Natural killer cell (primary cell): ENCODE results near the gene EXTL1. TPM values are rescaled to one million over a fixed set of nuclear protein-coding genes. Genes with fewer than 3 reads are reported as not detected.

Experiments used
- ATAC-seq, 3 donors: fragments of 150-1000 bp in 2 of 3; fragments of 200-7000 bp in 1 of 3; cut with Tn5 transposase; 1 replicate in 1 of 3; 2 replicates in 2 of 3; pipeline ENCODE4 v1.10.0; 2021; ENCODE audit warnings: mild to moderate bottlenecking in 2 of 3, moderate library complexity in 2 of 3
- DNase-seq, 2 donors: peaks; one replicate each; pipeline versions ENCODE4 v3.0.0 to v3.0.0-alpha.2; 2013 to 2021; ENCODE audit warnings: mixed read lengths in 1 of 2
- H3K27ac ChIP-seq: one replicate; pipeline ENCODE4 v1.5.1; 2013; ENCODE audit warnings: mild to moderate bottlenecking, low read length
- H3K27me3 ChIP-seq: one replicate; pipeline ENCODE4 v1.6.1; 2013; ENCODE audit warnings: low read length; ENCODE audit not compliant: control insufficient read depth, insufficient read depth
- H3K36me3 ChIP-seq: one replicate; pipeline ENCODE4 v1.6.1; 2013; ENCODE audit warnings: low read length; ENCODE audit not compliant: control insufficient read depth, insufficient read depth
- H3K4me1 ChIP-seq: one replicate; pipeline ENCODE4 v1.6.1; 2013; ENCODE audit warnings: low read length; ENCODE audit not compliant: control insufficient read depth, insufficient read depth
- H3K4me3 ChIP-seq: one replicate; pipeline ENCODE4 v1.5.1; 2013; ENCODE audit warnings: low read length
- H3K9me3 ChIP-seq: one replicate; pipeline ENCODE4 v1.6.1; 2013; ENCODE audit warnings: low read length; ENCODE audit not compliant: control insufficient read depth, insufficient read depth
- H3K27ac Mint-ChIP-seq, 2 donors: one replicate each; pipeline ENCODE4 v1.8.0; 2022; ENCODE audit warnings: mild to moderate bottlenecking in 2 of 2, mixed read lengths in 2 of 2, moderate library complexity in 1 of 2
- H3K27me3 Mint-ChIP-seq, 2 donors: one replicate each; pipeline ENCODE4 v1.8.0; 2022; ENCODE audit warnings: low read depth in 2 of 2, mixed read lengths in 2 of 2
- H3K36me3 Mint-ChIP-seq: one replicate; pipeline ENCODE4 v1.8.0; 2022; ENCODE audit warnings: mixed read lengths
- H3K4me1 Mint-ChIP-seq, 2 donors: one replicate each; pipeline ENCODE4 v1.8.0; 2022; ENCODE audit warnings: mixed read lengths in 2 of 2
- H3K4me3 Mint-ChIP-seq: one replicate; pipeline ENCODE4 v1.8.0; 2022; ENCODE audit warnings: mild to moderate bottlenecking, moderate library complexity, mixed read lengths
- H3K9me3 Mint-ChIP-seq, 2 donors: one replicate each; pipeline ENCODE4 v1.8.0; 2022; ENCODE audit warnings: mixed read lengths in 2 of 2
- CTCF ChIP-seq: fragments of 200-600 bp; IDR thresholded peaks from one replicate; pipeline ENCODE4 v1.8.0; 2022; ENCODE audit warnings: antibody characterized with exemption
- WGBS: methylation state at CpG from one replicate; pipeline ENCODE4 v1.1.7; 2013; ENCODE audit warnings: missing lambda C conversion rate; ENCODE audit not compliant: insufficient coverage; 5-methylcytosine and 5-hydroxymethylcytosine counted together
- intact Hi-C: fragments of 100-400 bp; cut with micrococcal nuclease; formaldehyde crosslinking; loops from one replicate; pipeline ENCODE4 v1.14.2; 2022
- total RNA-seq, 4 donors: library from RNA; stranded (reverse); fragments of 120-200 nt in 1 of 4; gene quantifications; one replicate each; pipeline versions ENCODE4 v1.2.3 to v1.2.4, GENCODE V29; 2013 to 2022

The EXTL1 gene
- total RNA-seq, 3 donors from 2014 or later (not counting 1 experiment from before 2014, with no cell fraction given), result not detected

DNA sequence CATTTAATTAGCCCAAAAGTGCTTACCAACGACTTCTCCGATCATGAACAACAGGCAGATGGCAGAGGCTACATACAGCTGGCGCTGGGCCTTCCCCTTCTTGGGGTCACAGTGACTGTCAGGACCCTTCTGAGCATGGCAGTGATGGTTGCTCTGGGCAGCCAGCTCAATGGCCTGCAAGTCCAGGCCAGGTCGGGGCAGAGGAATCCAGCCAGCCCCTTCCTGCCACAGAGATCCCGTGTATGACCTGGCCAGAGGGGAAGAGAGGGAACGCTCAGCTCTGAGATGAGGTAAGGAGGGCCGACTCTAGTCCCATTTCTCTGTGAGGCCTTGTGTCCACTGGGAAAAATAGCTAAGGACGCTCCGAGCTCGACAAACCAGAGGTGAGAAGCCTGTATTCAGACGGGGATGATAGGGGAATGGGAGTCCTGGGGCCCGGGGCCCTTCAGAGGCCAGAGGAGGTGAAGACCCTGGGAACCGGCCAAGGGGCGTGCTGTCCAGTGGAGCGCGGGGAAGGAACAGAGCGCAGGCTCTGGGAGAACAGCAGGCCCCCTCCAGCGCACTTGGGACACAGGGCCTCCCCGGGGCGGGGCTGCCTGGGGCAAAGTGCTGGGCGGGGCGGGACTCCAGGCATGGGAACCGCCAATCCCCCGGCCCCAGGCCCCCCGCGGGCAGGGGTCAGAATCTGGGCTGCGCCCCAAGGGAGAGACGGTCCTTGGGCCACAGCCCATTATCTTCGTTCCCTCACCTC, 23.6 kb downstream of the EXTL1 start:
- no peaks in the 10 kb centered on the region for H3K4me1 Mint-ChIP-seq
- Histone ChIP-seq H3K27ac (no peak overlapping the region), H3K36me3 (no peaks in the 10 kb centered on the region), H3K4me3 (no peak overlapping the region), H3K9me3 (no peaks in the 10 kb centered on the region), H3K4me1 (no peaks in the 10 kb centered on the region), H3K27me3 (peaks cover 23% of the 10 kb centered on the region)
- 36% methylated on average over 29 of the region's 29 CpGs for WGBS
- no peak overlapping the region for H3K27ac Mint-ChIP-seq
- intact Hi-C loops, result no loop called here
- no peak for TF ChIP-seq CTCF
- H3K9me3 Mint-ChIP-seq, result no peaks in the 10 kb centered on the region
- no peak for ATAC-seq
- peaks cover 34 to 39% of the 10 kb centered on the region in 2 donors for H3K27me3 Mint-ChIP-seq
- DNase-seq, result no peak
- no peaks in the 10 kb centered on the region for H3K36me3 Mint-ChIP-seq
- H3K4me3 Mint-ChIP-seq, result no peak overlapping the region

- Mint-ChIP-seq H3K4me3 (no peak within 1 kb of the TSS), H3K4me1 (no peaks in the 10 kb centered on the region), H3K9me3 (no peaks in the 10 kb centered on the region), H3K27me3 (peaks cover 37 to 46% of the 10 kb centered on the region in 2 donors), H3K36me3 (no peaks in the 10 kb centered on the region), H3K27ac (no peak within 1 kb of the TSS)
- peaks cover 23% of the 10 kb centered on the region for H3K27me3 ChIP-seq
- intact Hi-C loops, result no loop called here
- H3K4me1 ChIP-seq, result no peaks in the 10 kb centered on the region
- 1% methylated on average over 62 of the region's 62 CpGs for WGBS
- no peak for TF ChIP-seq CTCF
- DNase-seq (no peak), ATAC-seq (no peak)
- H3K9me3 ChIP-seq, result no peaks in the 10 kb centered on the region
- no peak within 1 kb of the TSS for H3K27ac ChIP-seq
- no peak within 1 kb of the TSS for H3K4me3 ChIP-seq
- H3K36me3 ChIP-seq, result no peaks in the 10 kb centered on the region
Observed at GRCh38 chr1:26045722-26046245, 24.2 kb downstream of the EXTL1 start, which contains the start of gene SLC30A2. SLC30A2 (minus strand) TSS chr1:26046118; CDS start chr1:26045896, 222 bp downstream.

DNA sequence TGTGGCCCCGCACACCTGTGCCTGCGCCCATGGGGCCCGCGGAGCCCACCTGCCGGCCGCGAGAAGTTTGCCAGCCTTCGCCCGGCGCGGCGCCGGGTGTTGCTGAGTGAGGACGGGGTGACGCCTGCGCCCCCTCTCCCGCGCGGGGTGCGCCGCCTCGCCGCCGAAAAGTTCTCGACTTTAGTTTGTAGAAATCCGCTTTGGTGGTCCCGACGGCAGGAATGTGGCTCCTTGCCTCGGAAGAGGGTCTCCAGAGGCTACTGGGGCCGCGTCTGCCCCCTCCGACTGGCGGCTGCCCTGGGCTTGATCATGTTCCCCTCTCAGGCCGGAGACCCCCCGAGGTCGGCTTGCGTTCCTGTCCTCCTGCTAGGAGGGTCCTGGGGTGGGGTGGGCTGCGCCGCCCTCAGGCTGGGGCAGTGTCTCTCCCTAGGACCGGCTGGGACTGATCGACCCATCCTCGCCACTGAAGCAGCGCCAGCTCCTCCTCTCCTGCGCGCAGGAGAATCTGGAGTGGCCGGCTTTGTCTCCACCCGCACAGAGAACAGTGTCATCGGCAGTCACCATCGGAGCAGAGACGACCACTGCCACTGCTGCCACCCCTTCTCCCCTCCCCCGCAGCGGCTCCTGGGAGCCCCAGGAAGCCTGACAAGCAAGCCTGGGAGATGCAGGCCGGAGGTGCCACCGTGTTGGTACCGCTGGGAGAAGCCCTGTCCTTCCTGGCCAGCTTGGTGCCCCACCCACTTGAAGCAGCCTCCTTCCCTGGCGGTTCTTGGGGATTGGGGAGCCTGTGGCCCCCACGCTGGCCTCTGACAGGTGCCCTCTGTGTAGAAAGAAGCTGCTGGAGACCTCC, 24.9 kb downstream of the EXTL1 start:
- DNase-seq (no peak), ATAC-seq (no peak)
- no peak overlapping the region for H3K4me3 Mint-ChIP-seq
- Histone ChIP-seq H3K4me1 (no peaks in the 10 kb centered on the region), H3K36me3 (no peaks in the 10 kb centered on the region), H3K4me3 (no peak overlapping the region), H3K9me3 (no peaks in the 10 kb centered on the region), H3K27ac (no peak overlapping the region), H3K27me3 (peaks cover 23% of the 10 kb centered on the region)
- no peak overlapping the region for H3K27ac Mint-ChIP-seq
- H3K36me3 Mint-ChIP-seq, result no peaks in the 10 kb centered on the region
- no peaks in the 10 kb centered on the region for H3K9me3 Mint-ChIP-seq
- peaks cover 42 to 50% of the 10 kb centered on the region in 2 donors for H3K27me3 Mint-ChIP-seq
- 7% methylated on average over 57 of the region's 57 CpGs for WGBS
- TF ChIP-seq CTCF, result no peak
- intact Hi-C loops, result no loop called here
- no peaks in the 10 kb centered on the region for H3K4me1 Mint-ChIP-seq
